Stimulated activated CD8-positive, alpha-beta memory T cell treated with anti-CD3 and anti-CD28 coated beads, Interleukin-7, amount 100 ng/mL, for 1 hour (primary cell): Measurements from ENCODE around the gene TPRN.

Experiments used
- DNase-seq, 2 donors: peaks; one replicate each; pipeline ENCODE4 v3.0.0-alpha.2; 2020; ENCODE audit warnings: low read depth in 2 of 2

The TPRN gene

DNA sequence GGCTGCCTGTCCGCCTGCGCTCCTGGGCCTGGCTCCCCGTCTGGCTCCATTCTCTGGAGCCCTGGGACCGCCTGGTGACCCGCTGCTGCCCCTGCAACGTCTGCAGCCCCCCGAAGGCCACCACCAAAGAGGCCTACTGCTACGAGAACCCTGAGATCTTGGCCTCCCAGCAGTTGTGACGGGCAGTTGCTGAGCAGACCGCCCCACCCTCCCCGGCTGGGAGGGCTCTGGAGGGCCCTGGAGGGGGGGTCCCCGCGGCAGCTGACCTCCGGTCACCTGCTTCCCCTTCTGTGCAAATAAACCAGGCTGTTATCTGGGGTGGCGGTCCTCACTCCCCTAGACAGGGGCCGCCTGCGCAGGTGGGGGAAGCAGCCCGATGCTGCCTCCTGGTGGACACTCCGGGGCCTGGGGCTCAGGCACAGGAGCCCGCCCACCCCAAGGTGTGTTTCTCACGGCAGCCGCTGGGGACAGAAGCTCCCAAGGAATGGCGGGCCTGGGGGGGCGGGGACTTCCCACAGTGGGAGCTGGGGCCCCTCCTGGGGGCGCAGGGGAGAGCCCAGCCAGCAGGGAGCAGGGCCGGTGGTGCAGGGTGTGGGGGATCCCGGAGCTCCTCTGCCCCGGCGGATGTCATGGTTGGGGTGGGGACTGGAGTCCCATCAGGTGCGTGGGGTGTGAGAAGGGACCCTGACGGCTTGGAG lies 35.8 kb upstream of the TPRN start:
- peak; percentile 76 to 87 for DNase-seq

DNA sequence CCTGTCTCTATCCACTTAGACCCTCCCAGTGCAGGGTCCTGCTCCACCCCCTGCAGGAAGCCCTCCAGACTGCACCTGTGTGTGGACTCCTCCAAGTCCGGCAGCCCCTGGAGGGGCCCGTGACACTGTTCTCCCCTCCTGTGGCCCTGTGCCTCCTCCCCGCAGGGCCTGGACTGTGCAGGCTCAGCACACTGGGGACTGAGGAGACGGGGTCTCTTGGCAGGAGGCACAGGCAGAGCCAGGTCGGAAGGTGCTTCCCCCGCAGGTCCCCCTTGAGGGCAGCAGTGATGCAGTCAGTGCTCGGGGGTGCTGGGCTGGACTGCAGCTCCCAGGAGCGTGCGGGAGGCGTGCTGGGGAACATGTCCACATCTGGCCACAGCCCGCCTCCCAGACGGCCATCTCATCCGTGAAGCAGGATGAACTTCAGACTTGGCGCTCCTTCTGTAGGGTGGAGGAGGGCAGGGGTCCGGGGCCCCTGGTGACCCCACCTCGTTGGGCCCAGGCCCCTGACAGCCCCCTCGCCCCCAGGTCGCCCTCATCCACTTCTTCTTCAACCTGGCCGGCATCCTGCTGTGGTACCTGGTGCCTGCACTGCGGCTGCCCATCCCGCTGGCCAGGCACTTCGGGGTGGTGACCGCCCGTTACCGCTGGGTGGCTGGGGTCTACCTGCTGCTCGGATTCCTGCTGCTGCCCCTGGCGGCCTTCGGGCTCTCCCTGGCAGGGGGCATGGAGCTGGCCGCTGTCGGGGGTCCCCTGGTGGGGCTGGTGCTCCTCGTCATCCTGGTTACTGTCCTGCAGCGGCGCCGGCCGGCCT lies 35.1 kb upstream of the TPRN start:
- DNase-seq: no peak

GRCh38 chr9:137234758-137235423 lies 34.4 kb upstream of the TPRN start:
- no peak for DNase-seq

GRCh38 chr9:137234055-137234697 lies 33.6 kb upstream of the TPRN start:
- no peak for DNase-seq

- DNase-seq: no peak
These were observed 32.8 kb upstream of the TPRN start for GRCh38 chr9:137233143-137233980.

GRCh38 chr9:137232510-137232909 lies 32.0 kb upstream of the TPRN start:
- DNase-seq: no peak

DNA sequence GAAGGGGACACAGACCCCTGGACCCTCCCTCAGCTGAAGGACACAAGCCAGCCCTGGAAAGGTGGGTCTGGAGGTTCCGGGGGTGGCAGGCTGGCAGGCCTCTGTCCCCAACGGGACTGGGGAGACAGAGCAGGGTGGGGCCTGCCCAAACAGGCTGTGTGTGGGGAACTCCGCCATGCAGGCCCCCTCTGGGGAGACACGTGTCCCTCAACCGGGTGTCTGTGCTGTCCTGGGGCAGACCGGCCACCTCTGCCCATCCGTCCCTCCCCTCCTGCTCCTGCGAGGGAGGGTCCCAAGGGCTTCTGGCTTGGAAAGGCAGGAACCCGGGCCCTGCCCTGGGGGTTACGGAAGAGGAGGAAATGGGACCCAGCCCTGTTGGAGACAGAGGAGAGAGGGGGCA lies 31.6 kb upstream of the TPRN start:
- no peak for DNase-seq

DNA sequence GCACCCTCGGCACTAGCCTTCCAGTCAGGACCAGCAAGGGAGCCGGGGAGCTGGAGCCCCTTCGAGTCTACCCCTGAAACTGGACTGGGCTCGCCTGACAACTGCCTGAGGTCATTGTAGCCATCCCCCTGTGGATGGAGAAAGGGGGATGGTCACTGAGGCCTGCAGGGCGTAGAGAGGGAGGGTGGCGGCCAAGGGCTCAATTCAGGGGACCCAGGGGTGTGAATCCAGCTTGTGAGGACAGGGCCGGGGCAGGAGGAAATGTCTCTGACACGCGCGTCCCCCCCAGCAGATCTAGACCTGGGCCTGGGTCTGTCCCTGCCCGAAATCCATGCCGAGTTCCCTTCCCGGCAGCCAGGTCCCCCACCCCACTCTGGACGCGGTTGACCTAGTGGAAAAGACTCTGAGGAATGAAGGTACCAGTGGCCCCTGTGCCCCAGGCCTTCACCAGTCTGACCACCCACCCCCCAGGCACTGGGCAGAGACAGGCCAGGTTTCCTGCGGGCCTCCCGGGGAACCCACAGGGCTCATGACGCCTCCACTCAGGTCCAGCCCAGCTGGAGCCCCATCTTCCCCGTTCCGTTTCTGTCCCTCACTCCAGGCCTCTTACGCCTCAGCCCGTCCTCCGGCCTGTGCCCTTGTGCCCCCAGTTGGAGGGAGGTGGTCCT lies 31.0 kb upstream of the TPRN start:
- DNase-seq: no peak

GRCh38 chr9:137230705-137231371 lies 30.3 kb upstream of the TPRN start, which contains the start of gene SLC34A3:
Gene SLC34A3, plus strand, starts transcription at chr9:137230901. Its CDS starts 802 bp downstream, at chr9:137231703.
- DNase-seq: no peak

DNA sequence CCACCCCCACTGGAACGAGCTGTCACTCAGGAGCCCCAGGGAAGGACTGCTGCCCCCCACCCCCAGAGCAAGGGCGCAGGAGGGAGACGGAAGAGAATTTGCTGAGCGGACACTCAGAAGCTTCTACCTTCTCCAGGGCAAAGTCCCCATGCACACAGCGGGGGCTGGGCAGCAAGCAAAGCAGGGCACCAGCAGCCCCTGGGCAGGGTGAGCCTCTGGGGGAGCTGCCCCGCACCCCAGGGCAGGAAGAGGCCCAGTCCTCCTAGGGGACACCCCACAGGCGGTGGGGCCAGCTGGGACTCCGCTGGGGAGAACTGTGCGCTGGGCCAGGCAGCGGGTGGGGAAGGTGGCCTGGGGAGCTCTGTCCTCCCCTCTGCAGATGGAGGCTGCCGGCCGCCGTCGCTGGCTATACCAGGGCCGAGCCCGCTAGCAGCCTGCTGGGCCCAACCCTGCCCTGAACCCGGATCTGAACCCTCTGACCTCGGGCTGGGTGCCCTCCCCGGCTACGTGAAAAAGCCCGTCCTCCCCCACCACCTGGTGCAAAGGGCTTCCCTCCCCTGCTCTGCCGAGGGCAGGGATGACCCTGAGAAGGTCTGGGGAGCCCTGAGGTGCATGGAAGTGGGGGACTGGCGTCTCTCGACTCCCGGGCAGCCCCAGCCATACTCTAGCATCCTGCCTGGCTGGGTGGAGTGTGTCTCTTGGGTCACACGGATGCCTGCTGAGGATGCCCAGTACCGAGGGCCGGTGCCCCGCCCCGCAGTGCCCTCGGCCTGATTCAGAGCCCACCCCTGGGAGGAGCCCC lies 29.6 kb upstream of the TPRN start:
- DNase-seq: no peak

DNA sequence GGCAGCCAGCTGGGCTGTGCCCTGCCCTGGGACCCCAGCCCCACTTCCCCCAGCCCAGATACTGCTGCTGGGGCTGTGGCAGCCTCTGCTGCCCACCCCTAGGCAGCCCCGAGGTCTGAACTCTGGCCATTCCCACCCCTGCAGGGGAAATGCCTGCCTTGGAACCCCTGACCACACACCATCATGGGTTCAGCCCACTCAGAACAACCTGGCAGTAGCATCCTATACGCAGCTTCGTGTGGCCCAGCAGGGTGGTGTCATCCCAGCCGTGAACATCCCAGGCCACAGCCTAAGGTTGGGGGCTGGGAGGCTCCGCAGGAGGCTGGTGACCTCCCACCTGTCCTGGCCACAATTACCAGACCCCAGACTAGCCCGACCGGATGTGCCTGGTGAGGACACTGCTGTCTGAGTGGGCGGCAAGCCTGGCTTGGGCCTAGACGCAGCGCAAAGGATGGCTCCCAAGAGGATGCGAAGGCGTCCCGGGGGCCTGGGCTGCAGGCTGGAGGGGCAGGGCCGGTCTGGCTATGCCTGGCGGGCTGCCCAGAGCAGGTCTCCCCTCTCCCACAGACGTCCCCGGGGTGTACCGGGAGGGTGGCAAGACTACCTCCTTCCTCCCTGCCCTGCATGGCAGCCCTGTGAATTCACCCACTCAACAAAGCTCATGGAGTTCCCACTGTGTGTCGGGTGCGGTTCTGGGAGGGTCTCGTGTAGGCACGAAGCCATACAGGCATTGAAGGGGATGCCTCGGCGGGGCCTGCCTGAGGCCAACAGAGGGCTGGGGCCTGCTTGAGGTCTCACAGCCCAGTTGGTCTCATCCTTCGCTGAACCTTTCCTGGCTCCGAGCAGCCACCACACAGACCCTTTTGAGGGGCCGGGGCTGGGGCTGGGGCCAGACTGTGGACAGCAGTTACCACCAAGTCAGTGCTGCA lies 28.7 kb upstream of the TPRN start:
- DNase-seq: no peak

DNA sequence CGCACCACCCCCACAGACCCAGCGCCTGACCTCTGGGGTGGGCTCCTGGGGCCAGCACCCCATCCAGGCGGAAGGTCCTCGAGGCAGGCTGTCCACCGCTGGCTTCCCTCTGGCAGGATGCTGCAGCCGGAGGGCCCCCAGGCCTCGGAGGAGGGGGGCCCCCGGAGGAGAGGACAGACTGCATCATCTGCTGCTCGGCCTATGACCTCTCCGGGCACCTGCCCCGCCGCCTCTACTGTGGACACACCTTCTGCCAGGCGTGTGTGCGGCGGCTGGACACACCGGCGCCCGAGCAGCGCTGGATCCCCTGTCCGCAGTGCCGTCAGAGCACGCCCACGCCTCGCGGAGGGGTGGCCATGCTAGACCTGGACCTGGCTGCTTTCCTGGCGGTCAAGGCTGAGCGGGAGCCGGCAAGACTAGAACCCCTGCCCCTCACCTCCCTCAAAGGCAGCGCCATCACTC lies 28.0 kb upstream of the TPRN start:
- DNase-seq: no peak

- no peak for DNase-seq
These were observed 27.4 kb upstream of the TPRN start for GRCh38 chr9:137227853-137228505.

DNA sequence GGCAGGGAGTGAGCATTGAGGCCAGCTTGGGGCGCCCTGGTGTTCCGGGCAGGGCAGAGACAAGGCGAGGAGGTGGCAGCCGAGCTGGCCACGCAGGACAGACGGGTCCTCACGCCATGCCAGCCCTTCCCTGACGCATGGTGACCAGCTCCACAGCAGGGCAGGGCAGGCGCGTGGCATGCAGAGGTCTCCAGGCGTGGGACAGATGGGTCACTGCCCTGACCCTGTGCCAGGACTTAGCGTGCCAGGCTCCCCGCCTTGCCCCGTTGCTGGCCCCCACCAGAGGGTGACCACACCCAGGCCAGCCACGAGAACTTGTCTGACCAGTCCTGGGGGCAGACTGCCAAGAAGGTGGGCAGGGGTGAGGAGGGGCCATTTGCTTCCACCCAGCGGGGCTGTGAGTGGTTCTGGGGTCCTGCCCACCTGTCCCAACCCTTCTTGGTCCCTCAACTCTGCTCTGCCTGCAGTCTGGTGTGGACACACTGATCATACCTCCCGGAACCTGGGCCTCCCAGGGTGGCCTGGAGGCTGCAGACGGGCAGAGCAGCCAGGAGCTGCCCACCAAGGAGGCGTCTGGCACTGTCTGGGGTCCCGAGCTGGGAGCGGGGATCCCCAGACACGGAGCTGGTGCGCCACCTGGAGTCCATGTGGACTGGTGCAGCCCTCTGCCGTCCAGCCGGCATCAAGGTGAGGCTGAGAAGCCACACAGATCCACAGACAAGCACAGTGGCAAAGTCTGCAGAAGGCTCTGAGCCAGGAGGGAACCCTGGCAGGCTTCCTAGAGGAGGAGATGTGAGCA lies 26.7 kb upstream of the TPRN start, which contains the start of gene RNF224:
Gene RNF224, plus strand, starts transcription at position 449 of the 799 bp plus-strand sequence. CDS start 834 bp downstream, outside the sequence.
- peak; percentile 73 to 74 for DNase-seq

DNA sequence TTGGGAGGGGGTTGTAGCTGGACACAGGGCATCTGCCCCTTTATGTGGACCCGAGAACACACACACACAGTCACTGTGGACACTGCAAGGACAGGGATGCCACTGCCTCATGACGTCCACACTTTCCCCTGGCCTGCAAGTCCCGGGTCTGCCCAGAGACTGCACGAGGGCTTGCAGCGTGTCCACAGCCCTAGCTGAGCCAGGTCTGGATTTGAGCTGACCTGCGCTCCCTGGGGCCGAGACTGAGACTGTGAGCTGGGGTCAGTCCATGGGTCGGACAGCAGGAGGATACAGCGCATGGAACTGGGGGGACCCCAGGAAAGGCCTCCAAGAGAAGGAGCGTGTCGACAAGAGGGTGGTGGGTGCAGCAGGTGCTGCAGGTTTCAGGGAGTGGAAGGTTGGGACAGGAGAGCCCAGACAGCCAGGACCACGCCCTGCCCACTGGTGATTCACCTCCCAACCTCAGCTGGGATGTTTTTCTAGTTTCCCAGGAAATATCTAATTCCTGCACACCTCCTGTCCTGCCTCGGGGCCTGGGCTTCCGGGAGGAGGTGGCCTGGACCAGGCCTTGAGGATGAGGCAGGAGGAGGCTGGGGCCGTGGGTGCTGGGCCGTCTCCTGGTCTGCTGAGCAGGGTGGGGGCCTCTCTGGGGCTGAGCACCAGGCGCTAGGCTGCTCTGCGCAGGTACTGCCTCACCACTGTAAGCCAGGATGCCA lies 26.0 kb upstream of the TPRN start:
- no peak for DNase-seq
